HG02973 (cell line): ENCODE data around the gene CAMK2N2.

Source experiments
- ATAC-seq: cut with Tn5 transposase; IDR thresholded peaks from one replicate; pipeline ENCODE4 v1.9.1; 2021; ENCODE audit warnings: moderate library complexity; ENCODE audit not compliant: unreplicated experiment

Gene CAMK2N2

DNA sequence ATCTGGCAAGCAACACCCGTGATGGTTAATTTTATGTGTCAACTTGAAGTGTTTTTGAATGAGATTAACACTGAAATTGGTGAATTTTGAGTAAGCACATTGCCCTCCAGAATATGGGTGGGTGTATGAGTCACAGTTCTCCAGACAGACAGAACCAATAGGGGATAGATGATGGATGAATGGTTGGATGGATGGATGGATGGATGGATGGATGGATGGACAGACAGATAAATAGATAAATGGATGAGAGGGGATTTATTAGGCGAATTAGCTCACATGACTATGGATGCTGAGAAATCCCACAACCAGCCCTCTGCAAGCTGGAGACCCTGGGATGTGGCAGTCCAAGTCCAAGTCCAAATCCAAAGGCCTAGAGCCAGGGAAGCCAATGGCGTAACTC lies 37.4 kb downstream of the CAMK2N2 start:
- no peak for ATAC-seq

DNA sequence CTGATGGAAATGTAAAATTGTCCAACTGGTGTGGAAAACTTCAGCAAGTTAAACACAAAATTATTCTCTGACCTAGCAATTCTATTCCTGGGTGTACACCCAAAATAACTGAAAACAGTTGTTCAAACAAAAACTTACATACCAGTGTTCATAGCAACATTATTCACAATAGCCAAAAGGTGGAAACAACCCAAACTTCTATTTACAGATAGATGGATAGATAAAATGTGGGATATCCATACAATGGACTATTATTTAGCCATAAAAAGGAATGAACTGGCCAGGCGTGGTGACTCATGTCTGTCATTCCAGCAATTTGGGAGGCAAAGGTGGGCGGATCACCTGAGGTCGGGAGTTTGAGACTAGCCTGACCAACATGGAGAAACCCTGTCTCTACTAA lies 38.8 kb downstream of the CAMK2N2 start:
- no peak for ATAC-seq

GRCh38 chr3:184218814-184219213 lies 42.5 kb downstream of the CAMK2N2 start:
- no peak for ATAC-seq

DNA sequence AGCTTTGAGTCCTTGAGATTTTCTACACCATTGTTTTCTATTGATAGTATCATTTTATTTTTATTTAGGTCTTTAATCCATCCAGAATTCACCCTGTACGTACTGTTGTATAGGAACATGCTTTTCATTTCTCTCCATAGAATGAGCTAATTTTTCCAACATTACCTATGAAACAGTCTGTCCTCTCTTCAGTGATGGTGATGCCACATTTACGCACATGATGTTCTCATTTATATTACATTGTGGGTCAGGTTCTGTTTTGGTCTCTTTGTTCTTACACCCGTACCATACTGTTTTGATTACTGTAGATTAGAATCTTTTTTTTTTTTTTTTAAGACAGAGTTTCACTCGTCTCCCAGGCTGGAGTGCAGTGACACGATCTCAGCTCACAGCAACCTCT lies 49.6 kb downstream of the CAMK2N2 start:
- no peak for ATAC-seq

- ATAC-seq, result no peak
Measured at GRCh38 chr3:184211297-184211696, 50.1 kb downstream of the CAMK2N2 start.
